HepG2 (cell line): ENCODE data around the gene FGD4.

Experiments used
- CC2D1A ChIP-seq: sonication (generic); formaldehyde crosslinking; IDR thresholded peaks from 2 replicates; pipeline ENCODE4 v1.8.1; 2023; ENCODE audit warnings: mild to moderate bottlenecking, missing genetic modification reagents
- ELF3 ChIP-seq: IDR thresholded peaks from 2 replicates; pipeline ENCODE4 v1.6.1; 2016; ENCODE audit warnings: missing genetic modification reagents, missing compliant biosample characterization
- GABPA ChIP-seq, 2 experiments: IDR thresholded peaks; 2 replicates each; pipeline ENCODE4 v1.6.1; 2011 to 2016; ENCODE audit warnings: low read depth in 2 of 2, low read length in 1 of 2, missing biosample characterization in 1 of 2, missing genetic modification characterization in 1 of 2
- GLI4 ChIP-seq: sonication (generic); formaldehyde crosslinking; IDR thresholded peaks from 2 replicates; pipeline ENCODE4 v1.5.1; 2020; ENCODE audit warnings: missing genetic modification reagents, mild to moderate bottlenecking, moderate library complexity, borderline replicate concordance
- KDM5A ChIP-seq: fragments of 200-600 bp; sonication (generic); IDR thresholded peaks from 2 replicates; pipeline ENCODE4 v1.7.0; 2018; ENCODE audit warnings: antibody characterized with exemption, mild to moderate bottlenecking, low read length, borderline replicate concordance
- MYC ChIP-seq: sonication (generic); formaldehyde crosslinking; IDR thresholded peaks from 2 replicates; pipeline ENCODE4 v1.9.0; 2021; ENCODE audit warnings: missing genetic modification reagents, borderline replicate concordance
- PLRG1 ChIP-seq: fragments of 450-650 bp; conservative IDR thresholded peaks from 2 replicates; pipeline ENCODE4 v1.6.1; 2016
- SUZ12 ChIP-seq: fragments of 150-350 bp; IDR thresholded peaks from 2 replicates; pipeline ENCODE4 v1.6.1; 2014; ENCODE audit warnings: low read depth, low read length
- YY1 ChIP-seq: IDR thresholded peaks from 2 replicates; pipeline ENCODE4 v1.6.1; 2011; ENCODE audit warnings: low read length, low read depth, moderate library complexity, mild to moderate bottlenecking; ENCODE audit not compliant: insufficient read depth, insufficient replicate concordance
- ZNF660 ChIP-seq: sonication (generic); formaldehyde crosslinking; IDR thresholded peaks from 2 replicates; pipeline ENCODE4 v1.5.1; 2020; ENCODE audit warnings: mild to moderate bottlenecking, low read depth, missing genetic modification reagents, borderline replicate concordance
- ZSCAN12 ChIP-seq: sonication (generic); formaldehyde crosslinking; IDR thresholded peaks from 2 replicates; pipeline ENCODE4 v1.9.0; 2021; ENCODE audit warnings: mild to moderate bottlenecking, missing genetic modification reagents
- TF ChIP-seq, protein P1 (sequence below): sonication (generic); formaldehyde crosslinking; IDR thresholded peaks from 2 replicates; pipeline ENCODE4 v1.8.1; 2023; ENCODE audit warnings: missing genetic modification reagents, inconsistent platforms, borderline replicate concordance
- TF ChIP-seq, protein P2 (sequence below): sonication (generic); formaldehyde crosslinking; IDR thresholded peaks from 2 replicates; pipeline ENCODE4 v1.8.0; 2022; ENCODE audit warnings: mild to moderate bottlenecking, missing genetic modification reagents, moderate library complexity

GRCh38 chr12:32470936-32471470 lies 71.6 kb downstream of the FGD4 start:
- TF ChIP-seq PLRG1 (no peak), ELF3 (CRISPR knock-in tag) (no peak), GABPA (IDR thresholded peaks at IDR 0.05; ENCODE audit: low read depth, low read length) (no peak), GABPA (CRISPR knock-in tag; IDR thresholded peaks at IDR 0.05; ENCODE audit: low read depth) (no peak), SUZ12 (no peak), ZSCAN12 (CRISPR knock-in tag) (no peak), CC2D1A (CRISPR knock-in tag) (no peak), MYC (CRISPR knock-in tag) (no peak), GLI4 (CRISPR knock-in tag) (no peak), ZNF660 (CRISPR knock-in tag) (no peak), KDM5A (no peak), YY1 (no peak)
- TF ChIP-seq, protein P1, sequence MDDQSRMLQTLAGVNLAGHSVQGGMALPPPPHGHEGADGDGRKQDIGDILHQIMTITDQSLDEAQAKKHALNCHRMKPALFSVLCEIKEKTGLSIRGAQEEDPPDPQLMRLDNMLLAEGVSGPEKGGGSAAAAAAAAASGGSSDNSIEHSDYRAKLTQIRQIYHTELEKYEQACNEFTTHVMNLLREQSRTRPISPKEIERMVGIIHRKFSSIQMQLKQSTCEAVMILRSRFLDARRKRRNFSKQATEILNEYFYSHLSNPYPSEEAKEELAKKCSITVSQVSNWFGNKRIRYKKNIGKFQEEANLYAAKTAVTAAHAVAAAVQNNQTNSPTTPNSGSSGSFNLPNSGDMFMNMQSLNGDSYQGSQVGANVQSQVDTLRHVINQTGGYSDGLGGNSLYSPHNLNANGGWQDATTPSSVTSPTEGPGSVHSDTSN (CRISPR knock-in tag) = no peak
- TF ChIP-seq, protein P2, sequence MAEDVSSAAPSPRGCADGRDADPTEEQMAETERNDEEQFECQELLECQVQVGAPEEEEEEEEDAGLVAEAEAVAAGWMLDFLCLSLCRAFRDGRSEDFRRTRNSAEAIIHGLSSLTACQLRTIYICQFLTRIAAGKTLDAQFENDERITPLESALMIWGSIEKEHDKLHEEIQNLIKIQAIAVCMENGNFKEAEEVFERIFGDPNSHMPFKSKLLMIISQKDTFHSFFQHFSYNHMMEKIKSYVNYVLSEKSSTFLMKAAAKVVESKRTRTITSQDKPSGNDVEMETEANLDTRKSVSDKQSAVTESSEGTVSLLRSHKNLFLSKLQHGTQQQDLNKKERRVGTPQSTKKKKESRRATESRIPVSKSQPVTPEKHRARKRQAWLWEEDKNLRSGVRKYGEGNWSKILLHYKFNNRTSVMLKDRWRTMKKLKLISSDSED = no peak
